Thyroid gland (tissue), 4 donors: ENCODE data around the gene GTPBP4. TPM values are rescaled to one million over a fixed set of nuclear protein-coding genes. Genes with fewer than 3 reads are reported as not detected.

Experiments used
- DNase-seq, 2 donors: peaks; one replicate each; pipeline ENCODE4 v3.0.0-alpha.2; 2019
- H3K27ac ChIP-seq, 3 donors: fragments of 200-600 bp; sonication (generic); 1 replicate in 2 of 3; 2 replicates in 1 of 3; pipeline ENCODE4 v1.5.1; 2016 to 2019; ENCODE audit warnings: mild to moderate bottlenecking in 1 of 3, moderate library complexity in 1 of 3
- H3K27me3 ChIP-seq: fragments of 200-600 bp; sonication (generic); one replicate; pipeline ENCODE4 v1.5.1; 2019
- H3K36me3 ChIP-seq, 2 donors: fragments of 200-600 bp; sonication (generic); one replicate each; pipeline ENCODE4 v1.5.1; 2016 to 2019
- H3K4me1 ChIP-seq, 2 donors: fragments of 200-600 bp; sonication (generic); one replicate each; pipeline ENCODE4 v1.5.1; 2017 to 2019
- H3K4me3 ChIP-seq, 3 donors: fragments of 200-600 bp; sonication (generic); replicated peaks in 1 of 3; 1 replicate in 2 of 3; 2 replicates in 1 of 3; pipeline ENCODE4 v1.5.1; 2016; ENCODE audit warnings: mild to moderate bottlenecking in 1 of 3
- H3K9me3 ChIP-seq: fragments of 200-600 bp; sonication (generic); one replicate; pipeline ENCODE4 v1.5.1; 2017
- POLR2A ChIP-seq, 2 donors: fragments of 450-650 bp; IDR thresholded peaks; one replicate each; pipeline ENCODE4 v1.6.1; 2017; ENCODE audit warnings: antibody characterized with exemption in 2 of 2, mild to moderate bottlenecking in 2 of 2, moderate library complexity in 1 of 2
- WGBS, 2 donors: methylation state at CpG; one replicate each; pipeline ENCODE4 v1.1.5; 2017; 5-methylcytosine and 5-hydroxymethylcytosine counted together
- intact Hi-C: fragments of 100-400 bp; cut with DNase I; formaldehyde crosslinking; loops from one replicate; pipeline ENCODE4 v1.15.1; 2023
- total RNA-seq, 4 donors: library from RNA; depleted of rRNA; stranded (reverse); fragments of >200 nt; gene quantifications; one replicate each; pipeline ENCODE4 v1.2.3, GENCODE V29; 2016
- TF ChIP-seq, protein P1 (sequence below), 6 experiments: fragments of 200-600 bp in 3 of 6; fragments of 450-650 bp in 3 of 6; sonication (generic) in 3 of 6; IDR thresholded peaks; one replicate each; pipeline ENCODE4 v1.5.1; 2016 to 2019; ENCODE audit warnings: antibody characterized with exemption in 6 of 6, mild to moderate bottlenecking in 2 of 6, inconsistent platforms in 1 of 6, moderate library complexity in 1 of 6

Gene GTPBP4
- total RNA-seq, 4 donors from 2014 or later, result 12.0 to 24.6 (median 19.8) TPM

DNA sequence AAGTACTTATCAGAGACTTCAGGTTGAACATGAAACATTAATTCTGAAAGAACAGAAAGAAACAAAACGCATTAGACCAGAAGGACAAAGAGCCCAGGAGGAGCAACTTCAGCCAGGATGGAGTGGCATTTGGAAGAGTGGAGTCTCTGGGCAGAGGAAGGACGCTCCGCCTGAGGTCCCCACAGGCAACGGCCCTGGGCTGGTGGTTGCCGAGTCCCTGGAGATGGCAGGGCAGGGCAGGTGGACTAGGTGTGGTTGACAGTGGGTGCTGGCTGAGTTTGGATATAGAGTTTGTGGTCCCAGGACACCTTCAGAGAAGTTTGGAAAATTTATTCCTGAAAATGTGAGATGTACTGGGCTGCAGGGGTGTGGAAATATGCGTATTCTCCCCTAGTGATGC, 29.4 kb upstream of the GTPBP4 start:
- no peak for DNase-seq
- TF ChIP-seq POLR2A (IDR thresholded peaks at IDR 0.05), result no peak
- TF ChIP-seq, protein P1, sequence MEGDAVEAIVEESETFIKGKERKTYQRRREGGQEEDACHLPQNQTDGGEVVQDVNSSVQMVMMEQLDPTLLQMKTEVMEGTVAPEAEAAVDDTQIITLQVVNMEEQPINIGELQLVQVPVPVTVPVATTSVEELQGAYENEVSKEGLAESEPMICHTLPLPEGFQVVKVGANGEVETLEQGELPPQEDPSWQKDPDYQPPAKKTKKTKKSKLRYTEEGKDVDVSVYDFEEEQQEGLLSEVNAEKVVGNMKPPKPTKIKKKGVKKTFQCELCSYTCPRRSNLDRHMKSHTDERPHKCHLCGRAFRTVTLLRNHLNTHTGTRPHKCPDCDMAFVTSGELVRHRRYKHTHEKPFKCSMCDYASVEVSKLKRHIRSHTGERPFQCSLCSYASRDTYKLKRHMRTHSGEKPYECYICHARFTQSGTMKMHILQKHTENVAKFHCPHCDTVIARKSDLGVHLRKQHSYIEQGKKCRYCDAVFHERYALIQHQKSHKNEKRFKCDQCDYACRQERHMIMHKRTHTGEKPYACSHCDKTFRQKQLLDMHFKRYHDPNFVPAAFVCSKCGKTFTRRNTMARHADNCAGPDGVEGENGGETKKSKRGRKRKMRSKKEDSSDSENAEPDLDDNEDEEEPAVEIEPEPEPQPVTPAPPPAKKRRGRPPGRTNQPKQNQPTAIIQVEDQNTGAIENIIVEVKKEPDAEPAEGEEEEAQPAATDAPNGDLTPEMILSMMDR (IDR thresholded peaks at IDR 0.05), result no peak
- intact Hi-C loops, result no loop called here
- no peaks in the 10 kb centered on the region for H3K9me3 ChIP-seq
- peaks cover 9 to 10% of the 10 kb centered on the region in 2 donors for H3K4me1 ChIP-seq
- no peaks in the 10 kb centered on the region for H3K27me3 ChIP-seq
- no peaks in the 10 kb centered on the region for H3K36me3 ChIP-seq
- H3K4me3 ChIP-seq, result no peak overlapping the region
- 89 to 91% methylated on average over 6 of the region's 6 CpGs for WGBS, 2 donors
- no peak overlapping the region for H3K27ac ChIP-seq

DNA sequence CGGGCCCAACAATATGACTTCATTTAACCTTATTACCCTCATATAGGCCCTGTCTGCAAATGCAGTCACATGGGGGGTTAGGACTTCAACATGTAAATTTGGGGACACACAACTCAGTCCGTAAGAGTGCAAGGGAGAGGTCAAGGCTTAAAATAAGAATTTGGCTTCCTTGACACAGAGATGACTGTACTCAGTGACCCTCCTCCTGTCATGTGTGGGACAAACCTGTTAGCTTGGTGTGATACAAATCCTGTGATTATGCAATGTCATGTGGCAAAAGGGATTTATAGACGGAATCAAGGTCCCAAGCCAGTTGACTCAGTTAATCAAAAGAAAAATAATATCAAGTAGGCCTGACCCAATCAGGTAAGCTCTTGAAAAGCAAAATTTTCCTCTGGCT, 25.9 kb upstream of the GTPBP4 start:
- TF ChIP-seq POLR2A (IDR thresholded peaks at IDR 0.05), result no peak
- TF ChIP-seq, protein P1 (IDR thresholded peaks at IDR 0.05), result no peak
- no peaks in the 10 kb centered on the region for H3K4me1 ChIP-seq
- no peak for DNase-seq
- H3K27me3 ChIP-seq, result no peaks in the 10 kb centered on the region
- H3K4me3 ChIP-seq, result no peak overlapping the region
- no peaks in the 10 kb centered on the region for H3K36me3 ChIP-seq
- intact Hi-C loops, result no loop called here
- 97 to 98% methylated on average over 3 of the region's 3 CpGs for WGBS, 2 donors
- H3K27ac ChIP-seq, result no peak overlapping the region
- H3K9me3 ChIP-seq, result no peaks in the 10 kb centered on the region

DNA sequence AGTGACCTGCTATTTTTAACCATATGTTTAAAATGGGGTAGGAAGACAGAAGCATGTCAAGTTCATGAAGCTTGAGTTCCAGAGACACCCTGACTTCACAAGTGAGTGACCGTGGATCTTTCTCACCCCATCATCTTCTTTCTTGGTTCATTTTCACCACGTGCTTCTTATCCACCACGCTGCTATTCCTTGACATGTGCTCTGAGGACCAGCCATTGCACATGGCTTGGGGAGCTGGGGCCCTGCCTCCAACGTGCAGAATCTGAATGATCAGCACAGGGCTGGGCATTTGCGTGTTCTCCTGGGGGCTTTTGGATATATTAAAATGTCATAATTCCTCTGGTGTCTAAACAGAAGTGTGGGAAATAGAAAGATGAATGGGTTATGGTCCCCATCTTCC, 25.0 kb upstream of the GTPBP4 start:
- no peak overlapping the region for H3K4me3 ChIP-seq
- no peaks in the 10 kb centered on the region for H3K9me3 ChIP-seq
- H3K36me3 ChIP-seq, result no peaks in the 10 kb centered on the region
- H3K27ac ChIP-seq, result no peak overlapping the region
- TF ChIP-seq, protein P1 (IDR thresholded peaks at IDR 0.05), result no peak
- no peaks in the 10 kb centered on the region for H3K4me1 ChIP-seq
- no peak for DNase-seq
- intact Hi-C loops, result no loop called here
- 89 to 91% methylated on average over 5 of the region's 5 CpGs for WGBS, 2 donors
- no peaks in the 10 kb centered on the region for H3K27me3 ChIP-seq

DNA sequence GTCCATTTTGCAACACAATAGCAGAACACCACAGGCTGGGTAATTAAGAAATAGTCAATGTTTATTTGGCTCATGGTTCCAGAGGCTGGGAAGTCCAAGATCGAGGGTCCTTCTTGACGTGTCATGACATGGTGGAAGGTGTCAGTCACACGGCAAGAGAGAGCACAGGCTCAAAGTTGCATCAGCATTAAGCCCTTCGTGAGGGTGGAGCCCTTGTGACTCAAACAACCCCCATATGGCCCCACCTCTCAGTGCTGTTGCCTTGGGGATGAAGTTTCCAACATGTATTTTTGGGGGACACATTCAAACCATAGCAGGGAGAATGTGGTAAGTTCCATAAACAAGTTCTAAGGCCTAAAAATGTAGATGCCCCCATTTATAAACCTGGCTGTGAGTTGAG, 24.6 kb upstream of the GTPBP4 start:
- no peak for DNase-seq
- Histone ChIP-seq H3K27me3 (no peaks in the 10 kb centered on the region), H3K9me3 (no peaks in the 10 kb centered on the region), H3K27ac (no peak overlapping the region), H3K36me3 (no peaks in the 10 kb centered on the region), H3K4me3 (no peak overlapping the region), H3K4me1 (no peaks in the 10 kb centered on the region)
- WGBS, 2 donors, result 85 to 96% methylated on average over 3 to 4 of the region's 4 CpGs
- TF ChIP-seq, protein P1 (IDR thresholded peaks at IDR 0.05), result no peak
- TF ChIP-seq POLR2A (IDR thresholded peaks at IDR 0.05), result no peak
- intact Hi-C loops, result no loop called here

DNA sequence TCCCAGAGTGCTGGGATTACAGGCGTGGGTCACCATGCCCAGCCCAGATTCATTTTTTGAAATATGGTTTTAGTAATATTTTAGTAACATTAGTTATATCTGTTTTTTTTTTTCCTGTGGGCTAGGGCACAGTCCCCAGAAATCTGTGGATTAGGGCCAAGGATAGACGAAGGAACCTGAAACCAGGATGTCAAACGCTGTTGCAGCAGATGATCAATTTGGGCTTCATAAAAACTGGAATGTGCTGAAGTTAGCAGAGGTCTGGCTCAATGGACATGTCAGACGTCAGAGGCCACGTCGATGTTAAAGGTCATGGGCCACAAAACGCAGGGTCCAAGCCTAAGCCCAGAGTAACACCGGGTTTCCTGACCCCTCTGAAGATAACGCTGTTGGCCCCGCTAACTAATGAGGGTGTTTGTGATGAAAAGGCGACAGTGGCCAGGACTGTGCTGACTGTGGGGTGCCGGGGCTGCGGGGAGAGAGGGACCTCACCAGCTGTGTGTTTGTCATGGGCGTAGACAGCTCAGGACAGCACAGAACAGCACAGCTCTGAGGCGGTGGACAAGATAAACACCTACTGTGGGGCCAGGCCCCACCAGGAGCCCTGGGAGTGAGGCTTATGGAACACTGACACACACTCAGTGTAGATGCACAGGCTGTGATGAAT, 23.8 kb upstream of the GTPBP4 start:
- H3K4me3 ChIP-seq, result no peak overlapping the region
- intact Hi-C loops, result no loop called here
- H3K36me3 ChIP-seq, result no peaks in the 10 kb centered on the region
- 91 to 93% methylated on average over 15 of the region's 15 CpGs for WGBS, 2 donors
- DNase-seq, result no peak
- H3K27me3 ChIP-seq, result no peaks in the 10 kb centered on the region
- no peaks in the 10 kb centered on the region for H3K9me3 ChIP-seq
- peaks cover 4% of the 10 kb centered on the region in 2 donors for H3K4me1 ChIP-seq
- H3K27ac ChIP-seq, result no peak overlapping the region
- TF ChIP-seq POLR2A (IDR thresholded peaks at IDR 0.05), result no peak
- TF ChIP-seq, protein P1 (IDR thresholded peaks at IDR 0.05), result no peak
